ENCODE measurements around the gene CMIP. TPM values are rescaled to one million over a fixed set of nuclear protein-coding genes. Genes with fewer than 3 reads are reported as not detected.

CMIP gene
- total RNA-seq, 1 experiment from 2014 or later, result 63.7 TPM

- TF ChIP-seq ZNF121 (CRISPR knock-in tag; IDR thresholded peaks at IDR 0.05) (no peak), ZSCAN18 (CRISPR knock-in tag; IDR thresholded peaks at IDR 0.05) (no peak), ZNF396 (CRISPR knock-in tag; IDR thresholded peaks at IDR 0.05; ENCODE audit: borderline replicate concordance) (no peak), ESRRA (CRISPR knock-in tag; IDR thresholded peaks at IDR 0.05; ENCODE audit: borderline replicate concordance) (0 out of 2 replicates have a peak, but pooled peaks have one; percentile 11), FOXP4 (CRISPR knock-in tag; IDR thresholded peaks at IDR 0.05) (no peak), NR3C1 (CRISPR knock-in tag; conservative IDR thresholded peaks at IDR 0.05; ENCODE audit: low read depth) (no peak), ATF6 (CRISPR knock-in tag; IDR thresholded peaks at IDR 0.05) (no peak), SOX15 (CRISPR knock-in tag; IDR thresholded peaks at IDR 0.05) (no peak)
- DNase-seq (ENCODE audit: low spot score) (no peak), ATAC-seq (no peak)
- Mint-ChIP-seq H3K27ac (no peak overlapping the region), H3K27me3 (ENCODE audit: low read depth) (no peaks in the 10 kb centered on the region), H3K4me1 (peaks cover 32% of the 10 kb centered on the region), H3K9me3 (no peaks in the 10 kb centered on the region), H3K4me3 (no peak overlapping the region), H3K36me3 (peaks cover 11% of the 10 kb centered on the region)
- ChIA-PET CTCF (interaction anchor here (1.6 kb wide), 1 partner anchor 180 kb away, joined by 3 read pairs; no protein-coding TSS in a partner anchor), POLR2A (no interaction called here)
Observed at GRCh38 chr16:81517150-81517499, 72.5 kb downstream of the CMIP start.

DNA sequence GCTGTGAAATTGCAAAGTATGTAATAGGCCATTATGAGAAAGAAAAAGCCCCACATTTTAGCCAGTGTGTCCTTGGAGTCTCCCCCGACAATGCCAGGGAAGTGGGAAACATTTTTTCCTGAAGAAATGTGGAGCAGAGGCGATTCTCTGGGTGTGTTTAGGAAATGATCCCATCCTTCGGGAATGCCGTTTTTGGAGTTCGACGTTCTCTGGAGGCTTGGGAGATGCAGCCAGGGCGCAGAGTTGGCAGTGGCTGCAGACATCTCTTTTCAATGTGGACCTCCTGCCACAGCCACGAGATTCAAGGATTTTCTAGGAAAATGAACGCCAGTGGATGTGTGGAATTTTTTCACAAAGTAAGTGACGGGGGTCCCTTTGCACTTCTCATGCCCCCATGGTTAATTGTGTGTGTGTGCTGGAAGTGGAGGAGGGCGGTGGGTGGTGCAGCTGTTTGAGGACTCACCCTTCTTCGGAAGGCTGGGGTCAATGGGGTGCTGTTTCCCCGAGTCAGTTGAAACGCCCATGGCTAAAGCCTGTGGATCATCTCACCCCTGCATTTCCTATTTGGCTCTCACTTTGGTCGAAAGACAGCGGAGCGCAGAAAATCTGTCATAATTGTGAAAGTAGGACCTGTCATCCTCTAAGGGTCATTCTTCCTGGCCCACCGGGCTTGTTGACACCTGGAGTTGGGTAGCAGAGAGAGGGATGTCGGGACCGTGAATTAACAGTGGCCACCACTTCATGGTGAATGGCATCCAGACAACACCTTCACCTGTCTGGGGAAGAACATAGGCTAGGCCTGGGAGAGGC lies 73.2 kb downstream of the CMIP start:
- no peak overlapping the region for H3K27ac Mint-ChIP-seq
- no peak overlapping the region for H3K4me3 Mint-ChIP-seq
- H3K36me3 Mint-ChIP-seq, result peaks cover 11% of the 10 kb centered on the region
- TF ChIP-seq ZNF416 (CRISPR knock-in tag; IDR thresholded peaks at IDR 0.05) (no peak), MAX (CRISPR knock-in tag; IDR thresholded peaks at IDR 0.05) (no peak), ESRRA (CRISPR knock-in tag; IDR thresholded peaks at IDR 0.05; ENCODE audit: borderline replicate concordance) (no peak), GABPB1 (CRISPR knock-in tag; IDR thresholded peaks at IDR 0.05) (no peak), ZNF121 (CRISPR knock-in tag; IDR thresholded peaks at IDR 0.05) (no peak), NR2C2 (CRISPR knock-in tag; IDR thresholded peaks at IDR 0.05) (no peak), USF1 (CRISPR knock-in tag; IDR thresholded peaks at IDR 0.05) (no peak), ZNF396 (CRISPR knock-in tag; IDR thresholded peaks at IDR 0.05; ENCODE audit: borderline replicate concordance) (no peak)
- TF ChIP-seq, protein P1, sequence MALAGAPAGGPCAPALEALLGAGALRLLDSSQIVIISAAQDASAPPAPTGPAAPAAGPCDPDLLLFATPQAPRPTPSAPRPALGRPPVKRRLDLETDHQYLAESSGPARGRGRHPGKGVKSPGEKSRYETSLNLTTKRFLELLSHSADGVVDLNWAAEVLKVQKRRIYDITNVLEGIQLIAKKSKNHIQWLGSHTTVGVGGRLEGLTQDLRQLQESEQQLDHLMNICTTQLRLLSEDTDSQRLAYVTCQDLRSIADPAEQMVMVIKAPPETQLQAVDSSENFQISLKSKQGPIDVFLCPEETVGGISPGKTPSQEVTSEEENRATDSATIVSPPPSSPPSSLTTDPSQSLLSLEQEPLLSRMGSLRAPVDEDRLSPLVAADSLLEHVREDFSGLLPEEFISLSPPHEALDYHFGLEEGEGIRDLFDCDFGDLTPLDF (CRISPR knock-in tag; IDR thresholded peaks at IDR 0.05), result no peak
- TF ChIP-seq, protein P2, sequence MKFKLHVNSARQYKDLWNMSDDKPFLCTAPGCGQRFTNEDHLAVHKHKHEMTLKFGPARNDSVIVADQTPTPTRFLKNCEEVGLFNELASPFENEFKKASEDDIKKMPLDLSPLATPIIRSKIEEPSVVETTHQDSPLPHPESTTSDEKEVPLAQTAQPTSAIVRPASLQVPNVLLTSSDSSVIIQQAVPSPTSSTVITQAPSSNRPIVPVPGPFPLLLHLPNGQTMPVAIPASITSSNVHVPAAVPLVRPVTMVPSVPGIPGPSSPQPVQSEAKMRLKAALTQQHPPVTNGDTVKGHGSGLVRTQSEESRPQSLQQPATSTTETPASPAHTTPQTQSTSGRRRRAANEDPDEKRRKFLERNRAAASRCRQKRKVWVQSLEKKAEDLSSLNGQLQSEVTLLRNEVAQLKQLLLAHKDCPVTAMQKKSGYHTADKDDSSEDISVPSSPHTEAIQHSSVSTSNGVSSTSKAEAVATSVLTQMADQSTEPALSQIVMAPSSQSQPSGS (CRISPR knock-in tag; IDR thresholded peaks at IDR 0.05; ENCODE audit: borderline replicate concordance, low read depth), result no peak
- ATAC-seq, result no peak
- DNase-seq (ENCODE audit: low spot score), result no peak
- ChIA-PET POLR2A (no interaction called here), CTCF (no interaction called here)
- no peaks in the 10 kb centered on the region for H3K27me3 Mint-ChIP-seq (ENCODE audit: low read depth)
- peaks cover 29% of the 10 kb centered on the region for H3K4me1 Mint-ChIP-seq
- H3K9me3 Mint-ChIP-seq, result no peaks in the 10 kb centered on the region

Data from WTC11 (cell line).